Fibroblast of mammary gland (primary cell): ENCODE data around the gene CADPS2.

Experiments
- DNase-seq: peaks from one replicate; pipeline ENCODE4 v3.0.0-alpha.2; 2010; ENCODE audit warnings: low read depth
- H3K4me3 ChIP-seq: 2 replicates; pipeline ENCODE4 v1.5.1; 2011; ENCODE audit warnings: low read depth, mild to moderate bottlenecking, low read length, moderate library complexity; ENCODE audit not compliant: control insufficient read depth
- CTCF ChIP-seq: conservative IDR thresholded peaks from 2 replicates; pipeline ENCODE4 v1.5.1; 2011; ENCODE audit warnings: low read depth, low read length, inconsistent platforms; ENCODE audit not compliant: control insufficient read depth, insufficient read depth

Gene CADPS2

GRCh38 chr7:122901250-122901649 is 15.0 kb upstream of the CADPS2 start:
- no peak for TF ChIP-seq CTCF
- H3K4me3 ChIP-seq = no peak overlapping the region
- DNase-seq = peak; percentile 43

GRCh38 chr7:122896509-122896908 is 10.2 kb upstream of the CADPS2 start:
- no peak for TF ChIP-seq CTCF
- H3K4me3 ChIP-seq = no peak overlapping the region
- DNase-seq = no peak

GRCh38 chr7:122893486-122893885 is 7.2 kb upstream of the CADPS2 start:
- no peak overlapping the region for H3K4me3 ChIP-seq
- no peak for DNase-seq
- TF ChIP-seq CTCF = no peak

GRCh38 chr7:122889116-122889515 is 2.9 kb upstream of the CADPS2 start:
- H3K4me3 ChIP-seq = no peak overlapping the region
- no peak for TF ChIP-seq CTCF
- DNase-seq = no peak

- no peak for TF ChIP-seq CTCF
- no peak for DNase-seq
- H3K4me3 ChIP-seq = no peak overlapping the region
These were observed 1.6 kb upstream of the CADPS2 start for GRCh38 chr7:122887848-122888247.

- DNase-seq = peak; percentile 72
- peak; percentile 25 for TF ChIP-seq CTCF
- H3K4me3 ChIP-seq = peak overlapping the region; percentile 72
These were observed 938 bp upstream of the CADPS2 start for GRCh38 chr7:122887198-122887597.
